Islet precursor cell (in vitro differentiated cells): ENCODE data around the gene ZNF511.

ENCODE experiments used
- DNase-seq: peaks from one replicate; pipeline ENCODE4 v3.0.0-alpha.2; 2018

The ZNF511 gene

GRCh38 chr10:133336577-133337369 lies 28.1 kb downstream of the ZNF511 start, which contains the start of gene CALY:
Gene CALY (minus strand): TSS chr10:133336896. CDS start chr10:133328989, 7,907 bp downstream.
- DNase-seq = peak; percentile 60

GRCh38 chr10:133337370-133337725 lies 28.6 kb downstream of the ZNF511 start:
- DNase-seq = no peak

- DNase-seq = no peak
These were observed 29.7 kb downstream of the ZNF511 start for GRCh38 chr10:133338080-133339071.

- no peak for DNase-seq
These were observed 31.1 kb downstream of the ZNF511 start for GRCh38 chr10:133339708-133340380.

- DNase-seq = no peak
These were observed 33.3 kb downstream of the ZNF511 start for GRCh38 chr10:133341983-133342382.

GRCh38 chr10:133342942-133343341 lies 34.2 kb downstream of the ZNF511 start:
- no peak for DNase-seq

- DNase-seq = no peak
These were observed 34.8 kb downstream of the ZNF511 start for GRCh38 chr10:133343558-133343957.

GRCh38 chr10:133344236-133344635 lies 35.5 kb downstream of the ZNF511 start:
- DNase-seq = no peak

- DNase-seq = no peak
These were observed 37.7 kb downstream of the ZNF511 start for GRCh38 chr10:133346413-133346812.

GRCh38 chr10:133347710-133348517 lies 39.2 kb downstream of the ZNF511 start:
- no peak for DNase-seq

- DNase-seq = no peak
These were observed 40.5 kb downstream of the ZNF511 start for GRCh38 chr10:133349160-133349568.

GRCh38 chr10:133349577-133350011 lies 40.9 kb downstream of the ZNF511 start:
- DNase-seq = no peak

- no peak for DNase-seq
These were observed 41.7 kb downstream of the ZNF511 start for GRCh38 chr10:133350283-133350949.

- DNase-seq = no peak
These were observed 42.2 kb downstream of the ZNF511 start for GRCh38 chr10:133350950-133351329.

GRCh38 chr10:133351408-133352318 lies 42.9 kb downstream of the ZNF511 start:
- no peak for DNase-seq

- DNase-seq = no peak
These were observed 44.7 kb downstream of the ZNF511 start for GRCh38 chr10:133353202-133353959.

GRCh38 chr10:133353988-133354605 lies 45.4 kb downstream of the ZNF511 start:
- DNase-seq = no peak

- DNase-seq = no peak
These were observed 46.0 kb downstream of the ZNF511 start for GRCh38 chr10:133354672-133355240.

- DNase-seq = no peak
These were observed 46.6 kb downstream of the ZNF511 start for GRCh38 chr10:133355266-133355665.
